HG02938 (cell line): ENCODE measurements around the gene SEMA3F.
A peak's percentile ranks its signal among the peaks of the same experiment; 100 is the strongest.
"Not testable (repeated sequence)": the region's sequence is repeated elsewhere in the genome, so short reads cannot be mapped to it uniquely, and the experiment has no call there.

Source experiments
- ATAC-seq: cut with Tn5 transposase; IDR thresholded peaks from one replicate; pipeline ENCODE4 v1.9.1; 2021; ENCODE audit warnings: mild to moderate bottlenecking, moderate library complexity; ENCODE audit not compliant: unreplicated experiment

SEMA3F gene

GRCh38 chr3:50207359-50208042 lies 52.4 kb downstream of the SEMA3F start:
- no peak for ATAC-seq

GRCh38 chr3:50208677-50209344 lies 53.7 kb downstream of the SEMA3F start:
- ATAC-seq = no peak

GRCh38 chr3:50210176-50210509 lies 55.0 kb downstream of the SEMA3F start:
- ATAC-seq = no peak

DNA sequence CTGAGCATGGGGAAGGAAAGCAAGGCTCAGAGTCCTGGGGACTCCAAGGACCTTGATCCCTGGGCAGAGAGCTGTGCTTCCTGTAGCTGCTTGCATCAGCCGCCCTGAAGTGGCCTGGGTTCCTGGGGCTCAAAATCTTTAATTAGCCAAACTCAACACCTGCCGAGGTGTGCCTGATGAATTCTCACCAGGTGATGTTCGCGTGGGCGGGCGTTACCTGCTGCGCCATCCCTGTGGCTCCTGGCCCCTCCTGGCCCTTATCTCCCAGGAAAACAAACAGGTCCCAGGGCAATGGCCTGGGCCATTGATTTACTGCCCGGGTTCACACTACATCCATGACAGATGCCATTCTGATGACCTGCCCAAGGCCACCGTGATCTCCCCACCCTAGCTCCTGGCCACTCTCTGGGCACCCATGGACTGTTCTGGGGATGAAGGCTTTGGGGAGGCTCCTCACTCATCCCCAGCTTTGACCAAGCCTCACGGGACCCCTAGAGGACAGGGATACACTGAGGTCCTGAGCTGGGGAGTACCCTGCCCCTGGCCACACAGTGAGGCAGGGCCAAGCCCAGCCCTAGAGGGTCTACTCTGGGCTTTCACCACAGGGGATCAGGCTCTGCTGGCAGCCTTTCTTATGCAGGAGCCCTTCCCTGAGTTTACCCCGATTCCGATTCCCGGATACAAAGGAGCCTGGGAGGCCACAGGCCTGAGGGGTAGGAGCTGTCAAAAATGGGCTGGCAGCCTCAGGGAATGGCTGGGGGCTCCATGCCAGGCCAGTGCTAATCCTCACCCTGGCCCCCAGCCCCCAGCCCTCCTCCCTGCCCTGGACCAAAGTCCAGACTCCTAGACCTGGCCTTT lies 55.6 kb downstream of the SEMA3F start:
- no peak for ATAC-seq

DNA sequence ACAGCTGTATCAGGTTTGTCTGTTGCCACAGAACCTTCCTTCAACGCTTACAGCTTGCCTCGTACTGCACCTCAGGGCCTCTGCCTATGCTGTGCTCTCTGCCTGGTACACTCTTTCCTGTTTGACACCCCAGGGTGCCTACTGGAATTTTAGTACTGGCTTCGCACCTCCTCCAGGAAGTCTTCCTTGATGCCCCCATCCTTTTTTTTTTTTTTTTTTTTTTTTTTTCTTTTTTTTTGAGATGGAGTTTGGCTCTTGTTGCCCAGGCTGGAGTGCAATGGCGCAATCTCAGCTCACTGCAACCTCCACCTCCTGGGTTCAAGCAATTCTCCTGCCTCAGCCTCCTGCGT lies 56.2 kb downstream of the SEMA3F start:
- ATAC-seq = not testable (repeated sequence)

DNA sequence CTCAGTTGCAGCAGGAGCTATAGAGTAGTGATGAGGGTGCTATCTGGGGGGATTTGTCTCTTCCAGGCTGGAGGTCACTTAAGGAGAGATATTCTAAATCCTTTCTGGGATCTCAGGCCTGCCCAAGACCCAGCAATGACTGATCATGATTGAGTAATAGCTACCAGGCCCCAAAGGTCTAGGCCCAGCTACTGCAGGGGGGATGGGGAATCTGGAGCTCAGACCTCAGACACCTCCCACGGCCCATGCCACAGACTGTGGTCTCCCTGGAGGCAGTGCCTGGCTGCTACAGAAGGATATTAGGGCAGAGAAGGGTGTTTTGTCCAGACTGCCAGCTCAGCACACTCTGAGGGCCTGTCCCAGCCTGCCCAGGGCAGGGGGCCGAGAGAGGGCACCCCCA lies 56.8 kb downstream of the SEMA3F start:
- ATAC-seq = no peak

GRCh38 chr3:50212502-50212901 lies 57.4 kb downstream of the SEMA3F start:
- ATAC-seq = no peak

- ATAC-seq = no peak
Observed at GRCh38 chr3:50212971-50213370, 57.8 kb downstream of the SEMA3F start.

- ATAC-seq = no peak
Observed at GRCh38 chr3:50213373-50213772, 58.2 kb downstream of the SEMA3F start.

DNA sequence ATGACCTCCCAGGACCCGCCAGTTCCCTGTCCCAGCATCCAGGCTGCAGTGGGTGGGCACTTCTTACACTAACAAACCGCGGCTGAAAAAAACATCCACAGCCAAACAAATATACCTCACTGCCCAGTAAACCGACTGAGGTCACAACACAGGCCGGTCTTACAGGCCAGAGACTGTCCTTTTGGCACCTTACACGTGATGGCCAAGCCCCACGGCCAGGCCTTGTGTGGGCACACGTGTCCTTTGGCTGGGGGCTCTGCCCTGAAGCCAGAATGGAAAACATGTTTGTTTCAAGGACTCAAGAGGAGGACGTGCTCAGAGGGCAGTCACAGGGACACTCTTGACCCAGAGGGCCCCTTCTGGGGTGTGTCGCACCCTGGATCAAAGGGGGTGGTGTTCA lies 59.7 kb downstream of the SEMA3F start:
- no peak for ATAC-seq

GRCh38 chr3:50215529-50215928 lies 60.4 kb downstream of the SEMA3F start:
- no peak for ATAC-seq

GRCh38 chr3:50217681-50218080 lies 62.6 kb downstream of the SEMA3F start:
- ATAC-seq = no peak

DNA sequence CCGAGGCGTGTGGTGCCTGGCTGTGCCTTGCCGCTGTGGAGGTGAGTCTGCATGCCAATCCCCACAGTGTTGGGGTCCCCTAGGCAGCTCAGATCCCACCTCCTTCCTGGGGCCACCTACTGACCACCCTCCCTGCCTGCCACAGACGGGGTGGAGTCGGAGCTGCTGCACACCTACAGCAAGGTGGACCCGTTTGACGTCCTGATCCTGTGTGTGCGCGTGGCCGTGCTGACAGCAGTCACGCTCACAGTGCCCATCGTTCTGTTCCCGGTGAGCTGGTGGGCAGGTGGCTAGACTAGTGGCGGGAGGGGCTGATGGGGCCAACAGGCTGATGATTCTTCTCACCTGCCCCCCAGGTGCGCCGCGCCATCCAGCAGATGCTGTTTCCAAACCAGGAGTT lies 63.3 kb downstream of the SEMA3F start:
- ATAC-seq = no peak

DNA sequence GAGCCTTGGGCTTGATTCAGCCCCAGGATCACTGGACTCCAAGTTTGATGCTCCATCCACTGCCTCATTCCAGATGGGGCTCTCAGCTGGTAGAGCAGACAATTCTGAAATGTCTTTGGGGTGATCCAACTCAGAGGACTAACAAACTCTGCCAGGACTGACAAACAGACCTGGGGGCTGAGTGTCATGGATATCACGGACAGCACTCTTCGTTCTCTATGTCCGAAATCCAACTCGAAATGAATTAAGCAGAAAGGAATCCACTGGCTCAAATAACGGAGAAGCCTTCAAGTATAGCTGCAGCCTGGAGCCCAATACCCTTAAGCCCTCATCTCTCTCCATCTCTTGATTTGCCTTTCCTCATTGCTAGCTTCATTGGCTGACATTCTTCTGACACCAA lies 64.2 kb downstream of the SEMA3F start:
- ATAC-seq = no peak

- no peak for ATAC-seq
Observed at GRCh38 chr3:50220109-50220508, 65.0 kb downstream of the SEMA3F start.

DNA sequence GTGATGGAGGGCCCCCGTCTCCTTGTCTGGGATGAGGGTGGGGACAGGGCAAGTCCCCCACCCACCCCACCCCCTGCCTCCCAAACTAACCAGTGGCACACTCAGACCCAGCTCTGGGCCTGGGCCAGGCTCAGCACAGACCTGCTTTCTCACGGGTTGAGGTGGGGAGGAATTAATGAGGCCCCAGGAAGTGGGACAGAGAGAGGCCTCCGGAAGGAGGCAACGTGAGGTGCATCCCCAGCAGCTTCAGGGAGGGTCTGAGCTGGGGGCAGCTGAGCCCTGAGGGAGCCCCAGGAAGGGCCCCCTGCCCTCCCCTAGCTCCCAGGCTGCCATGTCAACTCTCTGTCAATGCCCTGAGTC lies 65.9 kb downstream of the SEMA3F start:
- ATAC-seq = no peak

- ATAC-seq = no peak
Observed at GRCh38 chr3:50221411-50222168, 66.5 kb downstream of the SEMA3F start.

GRCh38 chr3:50222169-50222528 lies 67.0 kb downstream of the SEMA3F start:
- ATAC-seq = no peak

DNA sequence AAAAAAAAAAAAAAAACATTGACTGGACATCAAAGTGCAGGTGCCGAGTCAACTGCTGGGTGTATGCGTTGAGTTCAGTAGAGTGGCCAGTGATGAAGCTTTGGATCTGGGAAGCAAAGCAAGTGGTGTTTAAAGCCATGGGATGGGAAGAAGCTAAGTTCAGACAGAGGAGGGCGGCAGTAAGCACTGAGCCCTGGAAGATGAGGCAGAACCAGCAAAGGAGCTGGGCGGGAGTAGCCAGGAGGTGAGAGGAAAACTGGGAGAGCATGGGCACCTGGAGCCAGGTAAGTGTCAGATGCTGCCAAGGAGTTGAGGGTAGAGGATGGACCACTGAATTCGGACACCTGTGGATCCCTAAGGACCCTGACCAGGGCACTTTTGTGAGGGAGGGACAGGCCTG lies 69.5 kb downstream of the SEMA3F start:
- no peak for ATAC-seq

DNA sequence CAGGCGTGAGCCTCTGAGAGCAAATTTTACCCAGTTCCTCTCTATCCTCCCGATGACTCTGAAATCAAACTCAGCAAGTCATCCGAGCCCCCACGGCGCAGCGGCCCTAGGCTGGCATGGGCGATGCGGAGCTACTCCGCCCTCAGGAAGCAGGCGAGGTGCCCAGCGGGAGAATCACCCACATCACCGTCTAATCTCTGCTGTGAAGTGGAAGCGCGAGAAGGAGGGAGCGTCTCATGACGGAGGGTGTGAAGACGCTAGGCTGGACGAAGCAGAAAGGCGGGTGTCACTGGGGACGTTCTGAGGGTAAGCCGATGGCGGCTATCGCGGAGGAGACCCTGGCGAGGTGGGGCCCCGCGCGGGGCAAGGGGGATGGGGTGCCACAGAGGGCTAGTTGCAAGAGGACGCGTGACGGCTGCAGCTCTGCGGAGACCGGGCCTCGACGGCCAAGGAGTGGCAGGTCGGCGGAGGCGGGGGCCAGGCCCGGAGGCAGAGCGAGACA lies 71.8 kb downstream of the SEMA3F start:
- peak; percentile 9 for ATAC-seq
